Caki2 (cell line): ENCODE results near the gene IGFBP3. TPM values are rescaled to one million over a fixed set of nuclear protein-coding genes. Genes with fewer than 3 reads are reported as not detected.

Source experiments
- DNase-seq: peaks from one replicate; pipeline ENCODE4 v3.0.0-alpha.2; 2015; ENCODE audit warnings: low read depth
- in situ Hi-C: cut with HindIII; loops from 2 replicates; pipeline ENCODE4 v1.10.0; 2016; ENCODE audit warnings: low sequenced_read_pairs, low pct_unique_long_range_greater_than_20kb, mixed read lengths
- total RNA-seq: library from RNA; depleted of rRNA; stranded (reverse); fragments of >200 nt; shearing (Covaris generic); gene quantifications from 2 replicates; pipeline ENCODE4 v1.2.3, GENCODE V29; 2014; ENCODE audit warnings: low replicate concordance

The IGFBP3 gene
- total RNA-seq, 1 experiment from 2014 or later: 354 TPM

GRCh38 chr7:45885264-45885882 lies 35.7 kb downstream of the IGFBP3 start:
- in situ Hi-C loops: no loop called here
- DNase-seq: peak; percentile 62

- DNase-seq: no peak
- in situ Hi-C loops: no loop called here
These were observed 36.9 kb downstream of the IGFBP3 start for GRCh38 chr7:45884136-45884535.

- DNase-seq: no peak
These were observed 38.6 kb downstream of the IGFBP3 start for GRCh38 chr7:45882465-45882810.

GRCh38 chr7:45881759-45882464 lies 39.2 kb downstream of the IGFBP3 start:
- DNase-seq: peak; percentile 19
- in situ Hi-C loops: no loop called here

More at GRCh38 chr7:45882465-45882810, 38.6 kb downstream of the IGFBP3 start:
- in situ Hi-C loops: no loop called here

GRCh38 chr7:45881280-45881758 lies 39.8 kb downstream of the IGFBP3 start:
- in situ Hi-C loops: no loop called here
- no peak for DNase-seq

GRCh38 chr7:45880433-45880860 lies 40.6 kb downstream of the IGFBP3 start:
- in situ Hi-C loops: no loop called here

GRCh38 chr7:45878457-45879144 lies 42.5 kb downstream of the IGFBP3 start:
- DNase-seq: no peak
- in situ Hi-C loops: no loop called here

More at GRCh38 chr7:45880433-45880860, 40.6 kb downstream of the IGFBP3 start:
- DNase-seq: no peak

GRCh38 chr7:45876519-45876918 lies 44.6 kb downstream of the IGFBP3 start:
- in situ Hi-C loops: no loop called here
- DNase-seq: no peak

- in situ Hi-C loops: no loop called here
- DNase-seq: no peak
These were observed 46.5 kb downstream of the IGFBP3 start for GRCh38 chr7:45874408-45875131.

- DNase-seq: no peak
- in situ Hi-C loops: no loop called here
These were observed 47.7 kb downstream of the IGFBP3 start for GRCh38 chr7:45873355-45873754.

- in situ Hi-C loops: no loop called here
- no peak for DNase-seq
These were observed 48.1 kb downstream of the IGFBP3 start, which contains the start of gene CCDC201 for GRCh38 chr7:45873035-45873354. TSS of gene CCDC201 (minus strand) at chr7:45873082. CDS start at chr7:45873007, 75 bp downstream.

- DNase-seq: no peak
- in situ Hi-C loops: no loop called here
These were observed 48.7 kb downstream of the IGFBP3 start for GRCh38 chr7:45872116-45873034.

- peak; percentile 38 for DNase-seq
- in situ Hi-C loops: no loop called here
These were observed 51.6 kb downstream of the IGFBP3 start for GRCh38 chr7:45869426-45869825.

- in situ Hi-C loops: no loop called here
- DNase-seq: no peak
These were observed 53.6 kb downstream of the IGFBP3 start for GRCh38 chr7:45867471-45867870.

GRCh38 chr7:45865594-45866410 lies 55.3 kb downstream of the IGFBP3 start:
- in situ Hi-C loops: no loop called here
- DNase-seq: no peak

- no peak for DNase-seq
- in situ Hi-C loops: no loop called here
These were observed 57.4 kb downstream of the IGFBP3 start for GRCh38 chr7:45863715-45864114.
